ENCODE measurements around the gene CCNA1. TPM values are rescaled to one million over a fixed set of nuclear protein-coding genes. Genes with fewer than 3 reads are reported as not detected.

Gene CCNA1
- under 1 TPM in 3 of 4 donors, not detected in 1; 0.03 to 0.27 (median 0.22) TPM for polyA plus RNA-seq
- long read RNA-seq, donor 1, result 0 reads
- long read RNA-seq, donor 2, result 0 reads
- long read RNA-seq, donor 3, result 0 reads
- long read RNA-seq, donor 4, result 0 reads
- long read RNA-seq, donor 5, result 0 reads
- long read RNA-seq, donor 6, result 0 reads
- long read RNA-seq, donor 7, result 0 reads
- long read RNA-seq, donor 8, result 0 reads
- long read RNA-seq, donor 9, result 0 reads
- long read RNA-seq, donor 10, result 0 reads

- DNase-seq (peak in 1 of 2 donors; percentile 19), FAIRE-seq (no peak)
- Histone ChIP-seq H3K36me3 (ENCODE audit: control insufficient read depth in 3 of 3, insufficient read depth in 2 of 3, low read depth in 1 of 3, low read length in 3 of 3) (no peaks in the 10 kb centered on the region), H3K27ac (ENCODE audit: low read depth in 1 of 3, low read length in 2 of 3) (no peak within 1 kb of the TSS), H3K4me3 (ENCODE audit: low read depth in 1 of 3, low read length in 3 of 3) (peak within 1 kb of the TSS in 2 of 3 donors; percentile 15 to 17), H3K27me3 (ENCODE audit: control insufficient read depth in 3 of 3, insufficient read depth in 3 of 3, low read length in 3 of 3) (peaks cover 4 to 41% (median 20%) of the 10 kb centered on the region in 3 donors), H3K4me1 (ENCODE audit: control insufficient read depth in 3 of 3, insufficient read depth in 2 of 3, low read depth in 1 of 3, low read length in 2 of 3) (peaks cover 0 to 10% (median 0%) of the 10 kb centered on the region in 3 donors), H3K9me3 (ENCODE audit: control insufficient read depth in 2 of 2, insufficient read depth in 1 of 2, low read depth in 1 of 2, low read length in 1 of 2) (no peaks in the 10 kb centered on the region)
- 2 to 13% (median 12%) methylated on average over 35 to 46 of the region's 46 CpGs for WGBS, 3 donors
These were observed at the start of gene CCNA1 for GRCh38 chr13:36432106-36432544. CCNA1 (plus strand) TSS chr13:36432495; CDS start chr13:36433057, 562 bp downstream.

- no peaks in the 10 kb centered on the region for H3K36me3 ChIP-seq (ENCODE audit: control insufficient read depth in 3 of 3, insufficient read depth in 2 of 3, low read depth in 1 of 3, low read length in 3 of 3)
- H3K27ac ChIP-seq (ENCODE audit: low read depth in 1 of 3, low read length in 2 of 3), result no peak overlapping the region
- H3K9me3 ChIP-seq (ENCODE audit: control insufficient read depth in 2 of 2, insufficient read depth in 1 of 2, low read depth in 1 of 2, low read length in 1 of 2), result no peaks in the 10 kb centered on the region
- no peak overlapping the region for H3K4me3 ChIP-seq (ENCODE audit: low read depth in 1 of 3, low read length in 3 of 3)
- no peaks in the 10 kb centered on the region for H3K4me1 ChIP-seq (ENCODE audit: control insufficient read depth in 3 of 3, insufficient read depth in 2 of 3, low read depth in 1 of 3, low read length in 2 of 3)
- no peak for FAIRE-seq
- DNase-seq, result no peak
- 70 to 83% (median 78%) methylated on average over 1 of the region's 1 CpG for WGBS, 3 donors
- H3K27me3 ChIP-seq (ENCODE audit: control insufficient read depth in 3 of 3, insufficient read depth in 3 of 3, low read length in 3 of 3), result peaks cover 0 to 3% (median 2%) of the 10 kb centered on the region in 3 donors
These were observed 46.8 kb upstream of the CCNA1 start for GRCh38 chr13:36385489-36385888.

GRCh38 chr13:36395280-36395679 lies 37.0 kb upstream of the CCNA1 start:
- FAIRE-seq (no peak), DNase-seq (peak in 1 of 2 donors; percentile 33)
- WGBS, 3 donors, result 17 to 37% (median 19%) methylated on average over 2 of the region's 2 CpGs

GRCh38 chr13:36405151-36405550 lies 27.1 kb upstream of the CCNA1 start:
- H3K9me3 ChIP-seq (ENCODE audit: control insufficient read depth in 2 of 2, insufficient read depth in 1 of 2, low read depth in 1 of 2, low read length in 1 of 2), result no peaks in the 10 kb centered on the region
- no peaks in the 10 kb centered on the region for H3K4me1 ChIP-seq (ENCODE audit: control insufficient read depth in 3 of 3, insufficient read depth in 2 of 3, low read depth in 1 of 3, low read length in 2 of 3)
- 59 to 73% (median 64%) methylated on average over 1 of the region's 1 CpG for WGBS, 3 donors
- no peak for DNase-seq
- no peak for FAIRE-seq
- H3K27me3 ChIP-seq (ENCODE audit: control insufficient read depth in 3 of 3, insufficient read depth in 3 of 3, low read length in 3 of 3), result peaks cover 0 to 2% (median 0%) of the 10 kb centered on the region in 3 donors
- H3K36me3 ChIP-seq (ENCODE audit: control insufficient read depth in 3 of 3, insufficient read depth in 2 of 3, low read depth in 1 of 3, low read length in 3 of 3), result no peaks in the 10 kb centered on the region
- no peak overlapping the region for H3K4me3 ChIP-seq (ENCODE audit: low read depth in 1 of 3, low read length in 3 of 3)
- H3K27ac ChIP-seq (ENCODE audit: low read depth in 1 of 3, low read length in 2 of 3), result no peak overlapping the region

More at GRCh38 chr13:36395280-36395679, 37.0 kb upstream of the CCNA1 start:
- H3K36me3 ChIP-seq (ENCODE audit: control insufficient read depth in 3 of 3, insufficient read depth in 2 of 3, low read depth in 1 of 3, low read length in 3 of 3), result no peaks in the 10 kb centered on the region
- H3K9me3 ChIP-seq (ENCODE audit: control insufficient read depth in 2 of 2, insufficient read depth in 1 of 2, low read depth in 1 of 2, low read length in 1 of 2), result no peaks in the 10 kb centered on the region
- H3K4me1 ChIP-seq (ENCODE audit: control insufficient read depth in 3 of 3, insufficient read depth in 2 of 3, low read depth in 1 of 3, low read length in 2 of 3), result no peaks in the 10 kb centered on the region
- no peaks in the 10 kb centered on the region for H3K27me3 ChIP-seq (ENCODE audit: control insufficient read depth in 3 of 3, insufficient read depth in 3 of 3, low read length in 3 of 3)
- no peak overlapping the region for H3K4me3 ChIP-seq (ENCODE audit: low read depth in 1 of 3, low read length in 3 of 3)
- no peak overlapping the region for H3K27ac ChIP-seq (ENCODE audit: low read depth in 1 of 3, low read length in 2 of 3)

- Histone ChIP-seq H3K27ac (ENCODE audit: low read depth in 1 of 3, low read length in 2 of 3) (no peak overlapping the region), H3K9me3 (ENCODE audit: control insufficient read depth in 2 of 2, insufficient read depth in 1 of 2, low read depth in 1 of 2, low read length in 1 of 2) (no peaks in the 10 kb centered on the region), H3K4me3 (ENCODE audit: low read depth in 1 of 3, low read length in 3 of 3) (no peak overlapping the region), H3K36me3 (ENCODE audit: control insufficient read depth in 3 of 3, insufficient read depth in 2 of 3, low read depth in 1 of 3, low read length in 3 of 3) (no peaks in the 10 kb centered on the region), H3K27me3 (ENCODE audit: control insufficient read depth in 3 of 3, insufficient read depth in 3 of 3, low read length in 3 of 3) (peaks cover 0 to 1% (median 0%) of the 10 kb centered on the region in 3 donors), H3K4me1 (ENCODE audit: control insufficient read depth in 3 of 3, insufficient read depth in 2 of 3, low read depth in 1 of 3, low read length in 2 of 3) (peaks cover 0 to 4% (median 0%) of the 10 kb centered on the region in 3 donors)
- WGBS, 3 donors, result 75 to 90% (median 80%) methylated on average over 1 of the region's 1 CpG
- DNase-seq, result no peak
- no peak for FAIRE-seq
These were observed 19.6 kb upstream of the CCNA1 start for GRCh38 chr13:36412736-36413135.

- no peak for FAIRE-seq
- WGBS, 3 donors, result 65 to 77% (median 71%) methylated on average over 1 of the region's 1 CpG
These were observed 19.1 kb upstream of the CCNA1 start for GRCh38 chr13:36413161-36413560.

GRCh38 chr13:36414461-36414860 lies 17.8 kb upstream of the CCNA1 start:
- Histone ChIP-seq H3K27me3 (ENCODE audit: control insufficient read depth in 3 of 3, insufficient read depth in 3 of 3, low read length in 3 of 3) (no peaks in the 10 kb centered on the region), H3K27ac (ENCODE audit: low read depth in 1 of 3, low read length in 2 of 3) (no peak overlapping the region), H3K4me3 (ENCODE audit: low read depth in 1 of 3, low read length in 3 of 3) (no peak overlapping the region), H3K4me1 (ENCODE audit: control insufficient read depth in 3 of 3, insufficient read depth in 2 of 3, low read depth in 1 of 3, low read length in 2 of 3) (peaks cover 0 to 9% (median 0%) of the 10 kb centered on the region in 3 donors), H3K9me3 (ENCODE audit: control insufficient read depth in 2 of 2, insufficient read depth in 1 of 2, low read depth in 1 of 2, low read length in 1 of 2) (no peaks in the 10 kb centered on the region), H3K36me3 (ENCODE audit: control insufficient read depth in 3 of 3, insufficient read depth in 2 of 3, low read depth in 1 of 3, low read length in 3 of 3) (no peaks in the 10 kb centered on the region)
- DNase-seq, result no peak
- 76 to 86% (median 86%) methylated on average over 3 of the region's 3 CpGs for WGBS, 3 donors
- no peak for FAIRE-seq

More at GRCh38 chr13:36413161-36413560, 19.1 kb upstream of the CCNA1 start:
- Histone ChIP-seq H3K9me3 (ENCODE audit: control insufficient read depth in 2 of 2, insufficient read depth in 1 of 2, low read depth in 1 of 2, low read length in 1 of 2) (no peaks in the 10 kb centered on the region), H3K27me3 (ENCODE audit: control insufficient read depth in 3 of 3, insufficient read depth in 3 of 3, low read length in 3 of 3) (no peaks in the 10 kb centered on the region), H3K4me1 (ENCODE audit: control insufficient read depth in 3 of 3, insufficient read depth in 2 of 3, low read depth in 1 of 3, low read length in 2 of 3) (peaks cover 0 to 5% (median 0%) of the 10 kb centered on the region in 3 donors), H3K27ac (ENCODE audit: low read depth in 1 of 3, low read length in 2 of 3) (no peak overlapping the region), H3K4me3 (ENCODE audit: low read depth in 1 of 3, low read length in 3 of 3) (no peak overlapping the region), H3K36me3 (ENCODE audit: control insufficient read depth in 3 of 3, insufficient read depth in 2 of 3, low read depth in 1 of 3, low read length in 3 of 3) (no peaks in the 10 kb centered on the region)
- no peak for DNase-seq

- Histone ChIP-seq H3K27ac (ENCODE audit: low read depth in 1 of 3, low read length in 2 of 3) (no peak overlapping the region), H3K9me3 (ENCODE audit: control insufficient read depth in 2 of 2, insufficient read depth in 1 of 2, low read depth in 1 of 2, low read length in 1 of 2) (no peaks in the 10 kb centered on the region), H3K36me3 (ENCODE audit: control insufficient read depth in 3 of 3, insufficient read depth in 2 of 3, low read depth in 1 of 3, low read length in 3 of 3) (no peaks in the 10 kb centered on the region), H3K27me3 (ENCODE audit: control insufficient read depth in 3 of 3, insufficient read depth in 3 of 3, low read length in 3 of 3) (no peaks in the 10 kb centered on the region), H3K4me1 (ENCODE audit: control insufficient read depth in 3 of 3, insufficient read depth in 2 of 3, low read depth in 1 of 3, low read length in 2 of 3) (peaks cover 0 to 9% (median 0%) of the 10 kb centered on the region in 3 donors), H3K4me3 (ENCODE audit: low read depth in 1 of 3, low read length in 3 of 3) (no peak overlapping the region)
- WGBS, 3 donors, result 31 to 53% (median 43%) methylated on average over 2 of the region's 2 CpGs
- FAIRE-seq (no peak), DNase-seq (no peak)
These were observed 15.0 kb upstream of the CCNA1 start for GRCh38 chr13:36417331-36417730.

Measured in small intestine (tissue), 16 donors.